Keratinocyte (primary cell): ENCODE measurements around the gene CXCL8.

Experiments
- CTCF ChIP-seq, 3 experiments: IDR thresholded peaks in 1 of 3; conservative IDR thresholded peaks in 1 of 3; optimal IDR thresholded peaks in 1 of 3; 2 replicates in 2 of 3; 3 replicates in 1 of 3; pipeline versions ENCODE3 to v1.5.1; 2011; ENCODE audit warnings: low read length in 3 of 3, mild to moderate bottlenecking in 3 of 3, moderate library complexity in 2 of 3, control low read depth in 1 of 3, inconsistent platforms in 1 of 3; ENCODE audit not compliant: insufficient read depth in 2 of 3; ENCODE audit errors: extremely low read depth in 1 of 3
- EZH2 ChIP-seq: IDR thresholded peaks from one replicate; pipeline ENCODE4 v1.6.1; 2012; ENCODE audit warnings: inconsistent platforms, mild to moderate bottlenecking, low read length, moderate library complexity

- TF ChIP-seq CTCF (optimal IDR thresholded peaks at IDR 0.05 in 1 of 3, IDR thresholded peaks at IDR 0.05 in 1 of 3, conservative IDR thresholded peaks at IDR 0.05 in 1 of 3; ENCODE audit: extremely low read depth in 1 of 3, insufficient read depth in 2 of 3, low read length in 3 of 3) (no peak), EZH2 (no peak)
Observed at GRCh38 chr4:73692701-73693100, 47.7 kb upstream of the CXCL8 start.
